Gastroesophageal sphincter (tissue), 3 donors: ENCODE data around the gene CDH11.

Source experiments
- EP300 ChIP-seq: sonication (generic); formaldehyde crosslinking; IDR thresholded peaks from one replicate; pipeline ENCODE4 v1.6.1; 2017; ENCODE audit warnings: antibody characterized with exemption, mild to moderate bottlenecking
- POLR2A ChIP-seq, 2 donors: fragments of 450-650 bp; IDR thresholded peaks; one replicate each; pipeline ENCODE4 v1.6.1; 2017; ENCODE audit warnings: antibody characterized with exemption in 2 of 2, mild to moderate bottlenecking in 2 of 2, moderate library complexity in 1 of 2
- POLR2AphosphoS5 ChIP-seq: sonication (generic); formaldehyde crosslinking; IDR thresholded peaks from one replicate; pipeline ENCODE4 v1.6.1; 2017; ENCODE audit warnings: antibody characterized with exemption
- TF ChIP-seq, protein P1 (sequence below), 4 experiments: fragments of 200-600 bp in 2 of 4; fragments of 450-650 bp in 2 of 4; sonication (generic) in 1 of 4; IDR thresholded peaks; one replicate each; pipeline ENCODE4 v1.5.1; 2017 to 2019; ENCODE audit warnings: antibody characterized with exemption in 4 of 4, mild to moderate bottlenecking in 2 of 4, moderate library complexity in 2 of 4

- no peak for TF ChIP-seq POLR2AphosphoS5
- TF ChIP-seq, protein P1, sequence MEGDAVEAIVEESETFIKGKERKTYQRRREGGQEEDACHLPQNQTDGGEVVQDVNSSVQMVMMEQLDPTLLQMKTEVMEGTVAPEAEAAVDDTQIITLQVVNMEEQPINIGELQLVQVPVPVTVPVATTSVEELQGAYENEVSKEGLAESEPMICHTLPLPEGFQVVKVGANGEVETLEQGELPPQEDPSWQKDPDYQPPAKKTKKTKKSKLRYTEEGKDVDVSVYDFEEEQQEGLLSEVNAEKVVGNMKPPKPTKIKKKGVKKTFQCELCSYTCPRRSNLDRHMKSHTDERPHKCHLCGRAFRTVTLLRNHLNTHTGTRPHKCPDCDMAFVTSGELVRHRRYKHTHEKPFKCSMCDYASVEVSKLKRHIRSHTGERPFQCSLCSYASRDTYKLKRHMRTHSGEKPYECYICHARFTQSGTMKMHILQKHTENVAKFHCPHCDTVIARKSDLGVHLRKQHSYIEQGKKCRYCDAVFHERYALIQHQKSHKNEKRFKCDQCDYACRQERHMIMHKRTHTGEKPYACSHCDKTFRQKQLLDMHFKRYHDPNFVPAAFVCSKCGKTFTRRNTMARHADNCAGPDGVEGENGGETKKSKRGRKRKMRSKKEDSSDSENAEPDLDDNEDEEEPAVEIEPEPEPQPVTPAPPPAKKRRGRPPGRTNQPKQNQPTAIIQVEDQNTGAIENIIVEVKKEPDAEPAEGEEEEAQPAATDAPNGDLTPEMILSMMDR (IDR thresholded peaks at IDR 0.05), result no peak
- TF ChIP-seq POLR2A (IDR thresholded peaks at IDR 0.05), result no peak
- TF ChIP-seq EP300, result no peak
Measured at GRCh38 chr16:65114527-65114926, 7.3 kb downstream of the CDH11 start.
